ENCODE results near the gene CHD9NB. TPM values are rescaled to one million over a fixed set of nuclear protein-coding genes. Genes with fewer than 3 reads are reported as not detected.
"Not testable (repeated sequence)": the region's sequence is repeated elsewhere in the genome, so short reads cannot be mapped to it uniquely, and the experiment has no call there.

CHD9NB gene
- total RNA-seq, 1 donor from 2014 or later: 1.1 TPM

- H3K27ac Mint-ChIP-seq; H3K9me3 Mint-ChIP-seq; H3K4me3 Mint-ChIP-seq; DNase-seq (ENCODE audit: low spot score); H3K36me3 Mint-ChIP-seq (ENCODE audit: low read depth); H3K27me3 Mint-ChIP-seq (ENCODE audit: insufficient read depth); H3K4me1 Mint-ChIP-seq (ENCODE audit: low read depth); intact Hi-C loops (cut with micrococcal nuclease): not testable (repeated sequence)
Measured at GRCh38 chr16:53047515-53047914, 5.2 kb downstream of the CHD9NB start.

GRCh38 chr16:53045341-53046220, 7.1 kb downstream of the CHD9NB start:
- no peak overlapping the region for H3K27ac Mint-ChIP-seq
- H3K36me3 Mint-ChIP-seq (ENCODE audit: low read depth): peaks cover under 1% of the 10 kb centered on the region
- H3K9me3 Mint-ChIP-seq: no peaks in the 10 kb centered on the region
- peaks cover 10% of the 10 kb centered on the region for H3K27me3 Mint-ChIP-seq (ENCODE audit: insufficient read depth)
- intact Hi-C loops (cut with micrococcal nuclease): no loop called here
- no peak for DNase-seq (ENCODE audit: low spot score)
- H3K4me3 Mint-ChIP-seq: no peak overlapping the region
- no peaks in the 10 kb centered on the region for H3K4me1 Mint-ChIP-seq (ENCODE audit: low read depth)

- Mint-ChIP-seq H3K4me3 (no peak overlapping the region), H3K9me3 (no peaks in the 10 kb centered on the region), H3K27ac (no peak overlapping the region), H3K4me1 (ENCODE audit: low read depth) (no peaks in the 10 kb centered on the region), H3K36me3 (ENCODE audit: low read depth) (peaks cover 2% of the 10 kb centered on the region), H3K27me3 (ENCODE audit: insufficient read depth) (peaks cover 10% of the 10 kb centered on the region)
- DNase-seq (ENCODE audit: low spot score): no peak
- intact Hi-C loops (cut with micrococcal nuclease): no loop called here
Measured at GRCh38 chr16:53043986-53044601, 8.6 kb downstream of the CHD9NB start.

- Mint-ChIP-seq H3K27me3 (ENCODE audit: insufficient read depth) (peaks cover 8% of the 10 kb centered on the region), H3K4me3 (no peak overlapping the region), H3K4me1 (ENCODE audit: low read depth) (no peaks in the 10 kb centered on the region), H3K27ac (no peak overlapping the region), H3K9me3 (no peaks in the 10 kb centered on the region), H3K36me3 (ENCODE audit: low read depth) (peaks cover 2% of the 10 kb centered on the region)
- intact Hi-C loops (cut with micrococcal nuclease): no loop called here
- DNase-seq (ENCODE audit: low spot score): no peak
Measured at GRCh38 chr16:53043428-53043831, 9.3 kb downstream of the CHD9NB start.

GRCh38 chr16:53042235-53042701, 10.4 kb downstream of the CHD9NB start:
- H3K9me3 Mint-ChIP-seq: no peaks in the 10 kb centered on the region
- no peak overlapping the region for H3K4me3 Mint-ChIP-seq
- peaks cover 8% of the 10 kb centered on the region for H3K27me3 Mint-ChIP-seq (ENCODE audit: insufficient read depth)
- intact Hi-C loops (cut with micrococcal nuclease): no loop called here
- DNase-seq (ENCODE audit: low spot score): no peak
- H3K4me1 Mint-ChIP-seq (ENCODE audit: low read depth): no peaks in the 10 kb centered on the region
- no peak overlapping the region for H3K27ac Mint-ChIP-seq
- peaks cover 2% of the 10 kb centered on the region for H3K36me3 Mint-ChIP-seq (ENCODE audit: low read depth)

- Mint-ChIP-seq H3K4me3 (no peak overlapping the region), H3K9me3 (no peaks in the 10 kb centered on the region), H3K27me3 (ENCODE audit: insufficient read depth) (peaks cover 8% of the 10 kb centered on the region), H3K27ac (no peak overlapping the region), H3K4me1 (ENCODE audit: low read depth) (no peaks in the 10 kb centered on the region), H3K36me3 (ENCODE audit: low read depth) (peaks cover 2% of the 10 kb centered on the region)
- intact Hi-C loops (cut with micrococcal nuclease): no loop called here
- no peak for DNase-seq (ENCODE audit: low spot score)
Measured at GRCh38 chr16:53041320-53042051, 11.2 kb downstream of the CHD9NB start.

GRCh38 chr16:53040788-53041187, 11.9 kb downstream of the CHD9NB start:
- H3K27me3 Mint-ChIP-seq (ENCODE audit: insufficient read depth): peaks cover 8% of the 10 kb centered on the region
- no peaks in the 10 kb centered on the region for H3K4me1 Mint-ChIP-seq (ENCODE audit: low read depth)
- intact Hi-C loops (cut with micrococcal nuclease): no loop called here
- no peak overlapping the region for H3K27ac Mint-ChIP-seq
- DNase-seq (ENCODE audit: low spot score): no peak
- H3K36me3 Mint-ChIP-seq (ENCODE audit: low read depth): peaks cover 2% of the 10 kb centered on the region
- H3K9me3 Mint-ChIP-seq: no peaks in the 10 kb centered on the region
- no peak overlapping the region for H3K4me3 Mint-ChIP-seq

- DNase-seq (ENCODE audit: low spot score); H3K9me3 Mint-ChIP-seq; H3K27me3 Mint-ChIP-seq (ENCODE audit: insufficient read depth); H3K4me1 Mint-ChIP-seq (ENCODE audit: low read depth); H3K27ac Mint-ChIP-seq; intact Hi-C loops (cut with micrococcal nuclease); H3K36me3 Mint-ChIP-seq (ENCODE audit: low read depth); H3K4me3 Mint-ChIP-seq: not testable (repeated sequence)
Measured at GRCh38 chr16:53036711-53037110, 16.0 kb downstream of the CHD9NB start.

- peaks cover 2% of the 10 kb centered on the region for H3K36me3 Mint-ChIP-seq (ENCODE audit: low read depth)
- H3K4me1 Mint-ChIP-seq (ENCODE audit: low read depth): no peaks in the 10 kb centered on the region
- DNase-seq (ENCODE audit: low spot score): no peak
- H3K27ac Mint-ChIP-seq: no peak overlapping the region
- H3K4me3 Mint-ChIP-seq: no peak overlapping the region
- intact Hi-C loops (cut with micrococcal nuclease): no loop called here
- peaks cover 7% of the 10 kb centered on the region for H3K27me3 Mint-ChIP-seq (ENCODE audit: insufficient read depth)
- H3K9me3 Mint-ChIP-seq: no peaks in the 10 kb centered on the region
Measured at GRCh38 chr16:53036066-53036465, 16.6 kb downstream of the CHD9NB start.

- peaks cover 7% of the 10 kb centered on the region for H3K27me3 Mint-ChIP-seq (ENCODE audit: insufficient read depth)
- H3K4me3 Mint-ChIP-seq: no peak overlapping the region
- no peaks in the 10 kb centered on the region for H3K9me3 Mint-ChIP-seq
- intact Hi-C loops (cut with micrococcal nuclease): no loop called here
- DNase-seq (ENCODE audit: low spot score): no peak
- H3K4me1 Mint-ChIP-seq (ENCODE audit: low read depth): no peaks in the 10 kb centered on the region
- H3K27ac Mint-ChIP-seq: no peak overlapping the region
- no peaks in the 10 kb centered on the region for H3K36me3 Mint-ChIP-seq (ENCODE audit: low read depth)
Measured at GRCh38 chr16:53035176-53035942, 17.3 kb downstream of the CHD9NB start.

- Mint-ChIP-seq H3K4me3 (no peak overlapping the region), H3K27me3 (ENCODE audit: insufficient read depth) (peaks cover 7% of the 10 kb centered on the region), H3K4me1 (ENCODE audit: low read depth) (no peaks in the 10 kb centered on the region), H3K9me3 (no peaks in the 10 kb centered on the region), H3K36me3 (ENCODE audit: low read depth) (no peaks in the 10 kb centered on the region), H3K27ac (no peak overlapping the region)
- intact Hi-C loops (cut with micrococcal nuclease): no loop called here
- DNase-seq (ENCODE audit: low spot score): no peak
Measured at GRCh38 chr16:53034306-53034705, 18.4 kb downstream of the CHD9NB start.

GRCh38 chr16:53031323-53031942, 21.3 kb downstream of the CHD9NB start:
- no peaks in the 10 kb centered on the region for H3K9me3 Mint-ChIP-seq

More at GRCh38 chr16:53031323-53031942, 21.3 kb downstream of the CHD9NB start:
- H3K4me1 Mint-ChIP-seq (ENCODE audit: low read depth): no peaks in the 10 kb centered on the region
- H3K27me3 Mint-ChIP-seq (ENCODE audit: insufficient read depth): peaks cover 3% of the 10 kb centered on the region
- no peaks in the 10 kb centered on the region for H3K36me3 Mint-ChIP-seq (ENCODE audit: low read depth)
- no peak overlapping the region for H3K27ac Mint-ChIP-seq
- H3K4me3 Mint-ChIP-seq: no peak overlapping the region
- no peak for DNase-seq (ENCODE audit: low spot score)
- intact Hi-C loops (cut with micrococcal nuclease): no loop called here

Data from activated T-helper 1 cell treated with anti-CD3 and anti-CD28 coated beads, Interleukin-12 subunit alpha, Interleukin-12 subunit beta, Interleukin-2, Interleukin-4 antibody, amounts not matched to agents 30 ng/mL and 10 ng/mL and 1 ng/mL, durations not matched to agents 14 hours and 24 hours and 36 hours (primary cell).